HG02981 (cell line): ENCODE measurements around the gene ABR.

Experiments used
- ATAC-seq: cut with Tn5 transposase; IDR thresholded peaks from one replicate; pipeline ENCODE4 v1.9.1; 2021; ENCODE audit warnings: mild to moderate bottlenecking, moderate library complexity; ENCODE audit not compliant: unreplicated experiment

The ABR gene

DNA sequence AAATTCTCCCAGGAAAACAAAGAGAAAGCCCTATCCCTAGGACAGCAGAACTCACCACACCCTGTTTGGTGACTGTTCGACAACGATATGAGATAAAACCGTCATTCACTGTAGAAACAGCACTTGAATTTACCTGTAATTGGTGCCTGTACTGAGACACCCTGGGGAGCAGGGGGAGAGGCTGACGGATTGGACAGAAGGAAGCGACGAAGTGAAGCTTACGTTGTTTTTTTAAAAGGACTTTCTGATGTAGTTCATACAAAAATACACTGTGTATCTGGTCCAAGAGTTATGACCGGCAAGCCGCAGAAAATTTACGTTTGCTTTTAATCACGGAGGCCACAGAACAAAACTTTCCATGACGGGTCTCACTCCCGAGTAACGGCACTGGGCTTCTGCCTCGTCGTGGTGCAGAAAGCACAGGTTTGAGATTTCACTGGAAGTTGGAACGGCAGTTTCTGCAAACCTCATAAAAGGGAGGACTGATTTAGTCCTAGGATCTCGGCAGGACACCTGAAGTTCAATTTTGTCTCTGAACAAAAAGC is 209.9 kb downstream of the ABR start:
- no peak for ATAC-seq

DNA sequence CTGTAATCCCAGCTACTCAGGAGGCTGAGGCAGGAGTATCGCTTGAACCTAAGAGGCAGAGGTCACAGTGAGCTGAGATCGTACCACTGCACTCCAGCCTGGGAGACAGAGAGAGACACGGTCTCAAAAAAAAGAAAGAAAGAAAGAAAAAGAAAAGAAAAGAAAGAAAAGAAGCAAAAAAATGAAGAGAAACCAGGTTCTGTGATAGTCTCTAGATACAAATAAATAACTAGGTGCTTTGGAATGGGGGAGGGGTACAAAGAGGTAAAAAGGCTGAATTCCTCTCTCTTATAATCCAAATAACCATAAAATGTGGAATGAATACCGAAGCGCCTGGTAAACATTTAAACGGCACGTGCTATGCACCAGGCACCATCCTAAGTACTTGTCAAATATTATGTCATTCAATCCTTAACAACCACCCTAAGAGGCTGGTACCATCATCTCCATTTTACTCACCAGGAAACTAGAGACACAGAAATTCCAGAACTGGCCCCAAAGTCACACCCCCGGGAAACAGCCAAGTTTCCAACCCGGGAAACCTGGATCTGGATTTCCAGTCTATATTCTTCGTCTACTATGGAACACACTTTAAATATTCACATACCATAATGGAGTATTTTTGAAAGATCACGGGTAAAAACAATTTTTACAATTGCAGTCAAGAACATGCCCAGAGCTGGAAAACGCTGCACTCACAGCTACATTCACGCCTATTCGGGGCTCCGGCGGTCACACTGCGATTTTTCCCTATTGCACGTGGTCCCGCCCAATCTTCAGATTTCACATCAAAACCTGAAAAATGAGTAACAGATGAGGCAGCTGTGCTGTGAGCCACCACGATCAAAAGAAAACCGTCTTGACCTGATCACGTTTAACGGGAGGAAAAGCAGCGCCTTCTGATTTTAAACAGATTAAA is 210.7 kb downstream of the ABR start:
- no peak for ATAC-seq

DNA sequence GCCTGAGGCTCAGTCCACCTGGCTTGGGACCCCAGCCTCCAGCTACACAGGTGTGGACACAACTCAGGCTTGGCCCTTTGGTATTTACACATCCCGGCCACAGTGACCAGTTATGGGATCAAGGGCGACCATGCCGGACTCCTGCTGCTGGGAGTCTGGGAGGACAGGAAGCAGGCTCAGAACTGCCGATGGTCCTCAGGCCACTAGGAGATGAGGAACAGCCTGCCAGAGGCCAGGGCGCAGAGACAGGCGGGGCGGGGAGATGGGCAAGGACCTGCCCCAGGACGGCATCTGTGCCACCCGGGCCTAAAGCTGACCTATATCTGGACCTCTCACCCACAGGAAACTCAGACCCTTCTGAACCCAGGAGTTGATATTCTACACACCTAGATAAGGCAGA is 212.7 kb downstream of the ABR start:
- no peak for ATAC-seq

DNA sequence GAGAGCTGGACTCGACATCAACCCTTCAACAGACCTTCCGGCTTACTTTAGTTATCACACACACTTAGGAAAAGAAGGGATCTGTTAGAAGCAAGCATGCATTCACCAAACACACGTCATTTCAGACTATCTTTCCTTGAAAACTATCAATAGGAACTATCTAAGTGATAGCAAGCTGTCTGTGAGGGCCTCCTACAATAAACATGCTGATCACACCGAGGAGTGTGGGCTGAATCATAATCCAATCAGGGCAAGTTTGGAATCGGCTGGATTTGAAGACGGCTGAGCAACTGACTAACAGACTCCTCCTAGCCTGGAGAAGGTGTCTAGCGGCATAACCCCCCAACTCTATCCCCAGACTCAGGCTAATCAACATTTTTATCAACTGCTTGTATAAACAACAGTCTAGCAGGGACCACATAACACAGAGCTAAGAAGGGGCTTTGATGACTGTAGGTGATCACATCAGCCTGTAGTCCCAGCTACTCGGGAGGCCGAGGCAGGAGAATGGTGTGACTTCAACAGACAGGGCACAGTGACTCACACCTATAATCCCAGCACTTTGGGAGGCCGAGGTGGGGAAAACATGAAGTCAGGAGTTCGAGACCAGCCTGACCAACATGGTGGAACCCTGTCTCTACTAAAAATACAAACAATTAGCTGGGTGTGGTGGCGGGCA is 214.3 kb downstream of the ABR start:
- ATAC-seq: no peak

DNA sequence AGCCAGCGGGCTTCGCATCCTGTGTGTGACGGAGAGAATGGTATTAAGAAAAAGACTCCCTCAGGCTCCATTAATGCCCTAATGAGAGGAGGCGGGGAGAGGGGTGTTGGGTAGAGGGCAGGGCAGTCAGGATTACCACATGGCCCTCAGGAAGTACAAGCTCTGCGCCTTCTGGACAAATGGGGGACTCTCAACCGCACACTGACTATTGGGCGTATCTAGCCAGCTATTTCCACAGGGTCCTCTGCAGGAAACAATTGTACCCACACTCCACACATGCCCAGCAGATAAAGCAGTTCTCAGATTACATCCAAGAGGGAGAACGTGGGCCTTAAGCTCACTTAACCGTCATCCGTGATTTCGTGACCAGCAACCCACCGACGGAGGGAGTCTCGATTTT is 214.9 kb downstream of the ABR start:
- no peak for ATAC-seq

DNA sequence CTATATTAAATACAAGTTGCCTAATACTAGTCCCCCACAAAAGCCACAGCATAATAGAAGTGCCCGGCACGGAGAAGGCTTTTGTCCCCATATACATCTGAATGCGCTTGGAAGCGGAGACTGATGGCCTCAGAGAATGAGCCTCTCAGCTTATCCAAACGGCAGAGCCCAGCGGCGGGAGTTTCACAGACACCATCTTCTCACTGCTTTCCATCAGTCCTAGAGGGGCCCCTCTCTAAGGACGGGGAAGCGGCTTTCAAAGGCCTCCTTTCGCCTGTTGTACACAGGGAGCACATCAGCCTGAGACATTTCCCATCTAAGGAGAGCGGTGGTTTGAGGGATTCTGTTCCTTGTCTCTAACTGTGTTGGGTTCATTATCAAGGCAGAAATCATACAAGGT is 217.1 kb downstream of the ABR start:
- no peak for ATAC-seq

DNA sequence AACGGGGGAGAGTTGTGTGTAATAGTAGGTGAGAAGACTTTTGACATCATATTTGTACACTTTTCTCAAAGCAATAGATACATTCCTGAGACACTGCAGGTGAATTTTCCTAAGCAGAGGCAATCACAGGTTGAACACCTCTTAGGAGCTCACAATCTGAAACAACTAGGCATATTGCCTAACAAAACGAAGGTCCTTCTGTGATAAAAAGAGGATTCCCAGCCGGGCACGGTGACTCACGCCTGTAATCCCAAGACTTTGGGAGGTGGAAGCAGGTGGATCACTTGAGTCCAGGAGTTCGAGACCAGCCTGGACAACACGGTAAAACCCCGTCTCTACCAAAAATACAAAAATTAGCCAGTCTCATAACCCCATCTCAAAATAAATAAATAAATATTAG is 217.6 kb downstream of the ABR start:
- no peak for ATAC-seq

DNA sequence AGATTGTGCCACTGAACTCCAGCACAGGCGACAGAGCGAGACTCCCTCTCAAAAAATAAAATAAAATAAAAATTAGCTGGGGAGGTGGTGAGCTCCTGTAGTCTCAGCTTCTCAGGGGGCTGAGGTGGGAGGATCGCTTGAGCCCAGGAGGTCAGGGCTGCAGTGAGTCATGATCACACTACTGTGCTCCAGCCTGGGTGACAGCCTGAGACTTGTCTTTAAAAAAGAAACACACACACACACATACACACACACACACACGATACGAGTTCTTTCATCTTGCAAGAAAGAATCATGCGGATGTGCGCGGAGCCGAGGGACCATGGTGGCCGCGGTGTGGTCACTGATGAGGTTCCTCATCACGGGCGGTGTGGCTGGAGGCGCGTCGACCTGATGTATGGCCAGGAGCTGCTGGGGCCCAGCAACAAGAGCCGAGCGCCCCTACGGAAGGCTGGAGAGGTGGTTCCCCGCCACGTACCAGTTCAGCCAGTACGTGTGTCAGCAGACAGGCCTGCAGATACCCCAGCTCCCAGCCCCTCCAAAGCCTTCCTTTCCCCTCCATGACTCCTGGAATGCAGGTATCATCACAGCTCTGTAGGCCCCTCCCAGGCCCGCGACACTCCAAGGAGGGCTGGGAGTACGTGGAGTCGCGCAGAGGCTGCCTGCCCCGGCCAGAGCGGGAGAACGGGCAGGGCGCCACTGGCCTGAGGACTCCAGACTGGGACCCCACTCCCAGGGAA is 220.9 kb downstream of the ABR start:
- ATAC-seq: no peak

DNA sequence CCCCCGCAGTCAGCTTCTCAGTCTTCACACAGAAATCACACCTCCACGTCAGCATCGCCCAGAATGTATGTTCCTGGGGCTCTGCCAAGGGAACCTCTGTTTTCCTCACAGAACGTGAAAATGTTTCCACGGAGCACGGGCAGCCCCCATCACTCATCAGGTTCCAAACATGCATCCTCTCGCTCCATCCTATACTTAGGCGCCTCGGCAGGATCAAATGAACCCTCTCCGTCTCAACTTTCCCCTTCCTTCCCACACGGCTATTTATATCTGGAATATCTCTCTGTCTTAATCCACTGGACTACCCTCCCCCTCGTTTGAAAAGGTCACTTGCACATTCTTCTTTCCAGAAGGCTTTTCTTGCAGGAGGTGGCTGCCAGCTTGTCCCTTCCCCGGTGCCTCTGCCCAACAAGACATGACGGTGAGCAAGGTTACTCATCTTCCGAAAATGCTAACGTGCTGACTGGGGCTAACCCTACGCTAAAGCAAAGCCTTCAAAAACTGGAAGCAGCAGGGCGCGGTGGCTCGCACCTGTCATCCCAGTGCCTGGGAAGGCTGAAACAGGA is 221.8 kb downstream of the ABR start:
- no peak for ATAC-seq

DNA sequence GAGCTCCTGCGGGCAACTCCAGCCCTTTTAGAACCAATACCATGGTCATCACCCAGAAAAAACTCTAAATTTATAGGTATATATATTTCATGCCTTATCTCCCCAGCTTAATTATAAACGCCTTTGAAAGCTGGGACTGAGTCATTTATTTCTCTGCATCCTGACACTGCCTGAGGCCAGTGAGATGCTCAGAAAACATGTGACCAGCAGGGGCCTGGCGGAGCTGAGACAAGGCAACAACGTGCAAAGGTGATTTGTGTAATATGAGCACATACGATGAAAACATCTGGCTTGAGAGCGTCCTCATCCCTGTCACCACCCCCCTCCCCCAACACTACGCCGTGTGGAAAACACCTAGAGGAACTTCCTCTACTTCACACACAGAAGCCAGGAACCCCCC is 222.9 kb downstream of the ABR start:
- ATAC-seq: no peak

DNA sequence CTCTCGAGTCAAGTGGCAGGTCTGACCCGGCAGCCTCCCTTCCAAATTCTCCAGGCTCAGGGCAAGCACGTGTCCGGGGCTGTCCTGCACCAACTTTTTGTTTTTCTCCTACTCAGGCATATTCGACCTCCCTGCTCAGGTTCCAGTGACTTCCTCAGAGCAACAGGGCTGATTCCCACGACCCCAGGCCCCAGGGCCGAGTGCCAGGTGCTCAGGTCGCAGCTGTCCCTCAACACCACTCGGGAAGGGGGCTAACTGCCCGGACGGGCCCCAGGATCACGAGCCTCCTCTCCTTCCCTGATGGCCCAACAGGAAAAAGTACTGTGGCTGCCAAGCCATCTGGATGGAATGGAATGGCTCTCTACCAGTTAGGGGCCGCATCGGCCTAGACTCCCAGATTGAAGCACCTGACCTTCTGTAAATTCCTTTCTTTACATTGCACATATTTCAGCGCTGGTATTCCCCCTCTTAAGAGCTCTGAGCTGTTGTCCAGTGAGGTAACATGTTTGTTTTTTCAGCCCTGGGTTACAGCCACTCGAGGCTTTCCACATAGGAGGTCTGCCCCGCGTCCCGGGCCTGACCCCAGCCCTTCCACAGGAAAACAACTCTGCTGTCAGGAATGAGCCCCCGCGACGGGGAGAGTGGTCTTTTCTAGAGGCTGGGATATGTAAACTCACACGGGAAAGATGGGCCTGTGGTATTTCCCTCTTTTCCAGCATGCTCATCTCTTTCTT is 225.2 kb downstream of the ABR start:
- ATAC-seq: no peak

DNA sequence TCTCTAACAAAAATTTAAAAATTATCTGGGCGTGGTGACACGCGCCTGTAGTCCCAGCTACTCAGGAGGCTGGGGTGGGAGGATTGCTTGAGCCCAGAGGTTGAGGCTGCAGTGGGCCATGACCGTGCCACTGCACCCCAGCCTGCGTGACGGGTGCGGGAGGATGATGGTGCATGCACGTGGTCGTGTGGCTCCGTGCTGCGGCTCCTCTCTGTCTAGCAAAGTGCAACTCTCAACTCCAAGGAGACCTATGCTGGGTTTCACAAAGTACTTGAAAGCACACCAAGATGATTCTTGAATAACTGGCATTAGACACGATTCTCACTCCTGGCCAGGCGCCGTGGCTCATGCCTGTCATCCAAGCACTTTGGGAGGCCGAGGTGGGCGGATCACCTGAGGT is 226.0 kb downstream of the ABR start:
- ATAC-seq: no peak
